Hepatic stellate cell (primary cell): ENCODE measurements around the gene PHOX2A.

Experiments
- DNase-seq: peaks from one replicate; pipeline ENCODE4 v3.0.0; 2011; ENCODE audit warnings: low spot score

PHOX2A gene

GRCh38 chr11:72247584-72247983 lies 3.6 kb upstream of the PHOX2A start:
- DNase-seq, result no peak

GRCh38 chr11:72245263-72245816 lies 1.4 kb upstream of the PHOX2A start:
- DNase-seq, result no peak

GRCh38 chr11:72244361-72245262 lies 636 bp upstream of the PHOX2A start:
- no peak for DNase-seq

GRCh38 chr11:72243173-72244059 lies 560 bp downstream of the PHOX2A start:
- DNase-seq, result no peak

GRCh38 chr11:72242141-72242540 lies 1.8 kb downstream of the PHOX2A start:
- no peak for DNase-seq

GRCh38 chr11:72241291-72241781 lies 2.6 kb downstream of the PHOX2A start:
- no peak for DNase-seq

GRCh38 chr11:72240461-72241290 lies 3.3 kb downstream of the PHOX2A start:
- DNase-seq, result no peak

- DNase-seq, result peak; percentile 69
Measured at GRCh38 chr11:72239849-72240460, 4.0 kb downstream of the PHOX2A start.

- DNase-seq, result peak; percentile 87
Measured at GRCh38 chr11:72239313-72239848, 4.6 kb downstream of the PHOX2A start.

GRCh38 chr11:72238492-72239312 lies 5.3 kb downstream of the PHOX2A start:
- DNase-seq, result no peak

- peak; percentile 91 for DNase-seq
Measured at GRCh38 chr11:72238040-72238450, 5.9 kb downstream of the PHOX2A start.

- no peak for DNase-seq
Measured at GRCh38 chr11:72237112-72237931, 6.7 kb downstream of the PHOX2A start.

GRCh38 chr11:72236774-72237111 lies 7.2 kb downstream of the PHOX2A start:
- no peak for DNase-seq

- DNase-seq, result no peak
Measured at GRCh38 chr11:72236083-72236697, 7.8 kb downstream of the PHOX2A start.

- DNase-seq, result no peak
Measured at GRCh38 chr11:72235351-72236057, 8.5 kb downstream of the PHOX2A start.

GRCh38 chr11:72234920-72235319 lies 9.1 kb downstream of the PHOX2A start:
- no peak for DNase-seq

- no peak for DNase-seq
Measured at GRCh38 chr11:72234514-72234830, 9.5 kb downstream of the PHOX2A start.
